DND-41 (cell line): Measurements from ENCODE around the gene RFTN1.

Experiments
- EZH2 ChIP-seq: IDR thresholded peaks from 3 replicates; pipeline ENCODE4 v1.6.1; 2012; ENCODE audit warnings: borderline replicate concordance, low read depth, mild to moderate bottlenecking, moderate library complexity, low read length, inconsistent platforms; ENCODE audit not compliant: severe bottlenecking
- TF ChIP-seq, protein P1 (sequence below): IDR thresholded peaks from 2 replicates; pipeline ENCODE4 v1.5.1; 2012; ENCODE audit warnings: borderline replicate concordance, low read length, moderate library complexity, mild to moderate bottlenecking; ENCODE audit not compliant: poor library complexity, severe bottlenecking; ENCODE audit errors: extremely low read depth

DNA sequence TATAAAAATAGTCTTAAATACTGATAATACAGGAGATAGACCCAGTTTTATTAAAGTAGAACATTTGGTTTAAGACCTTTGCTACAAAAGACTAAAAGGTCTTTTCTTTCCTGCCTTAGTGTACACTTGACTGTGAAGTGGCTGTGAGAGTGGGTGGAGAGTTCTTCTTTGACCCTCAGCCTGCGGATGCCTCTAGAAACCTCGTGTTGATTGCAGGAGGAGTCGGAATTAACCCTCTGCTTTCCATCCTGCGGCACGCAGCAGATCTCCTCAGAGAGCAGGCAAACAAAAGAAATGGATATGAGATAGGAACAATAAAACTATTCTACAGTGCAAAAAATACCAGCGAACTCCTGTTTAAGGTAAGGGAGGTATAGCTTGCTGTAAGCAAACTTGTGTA, 212.0 kb downstream of the RFTN1 start:
- TF ChIP-seq, protein P1, sequence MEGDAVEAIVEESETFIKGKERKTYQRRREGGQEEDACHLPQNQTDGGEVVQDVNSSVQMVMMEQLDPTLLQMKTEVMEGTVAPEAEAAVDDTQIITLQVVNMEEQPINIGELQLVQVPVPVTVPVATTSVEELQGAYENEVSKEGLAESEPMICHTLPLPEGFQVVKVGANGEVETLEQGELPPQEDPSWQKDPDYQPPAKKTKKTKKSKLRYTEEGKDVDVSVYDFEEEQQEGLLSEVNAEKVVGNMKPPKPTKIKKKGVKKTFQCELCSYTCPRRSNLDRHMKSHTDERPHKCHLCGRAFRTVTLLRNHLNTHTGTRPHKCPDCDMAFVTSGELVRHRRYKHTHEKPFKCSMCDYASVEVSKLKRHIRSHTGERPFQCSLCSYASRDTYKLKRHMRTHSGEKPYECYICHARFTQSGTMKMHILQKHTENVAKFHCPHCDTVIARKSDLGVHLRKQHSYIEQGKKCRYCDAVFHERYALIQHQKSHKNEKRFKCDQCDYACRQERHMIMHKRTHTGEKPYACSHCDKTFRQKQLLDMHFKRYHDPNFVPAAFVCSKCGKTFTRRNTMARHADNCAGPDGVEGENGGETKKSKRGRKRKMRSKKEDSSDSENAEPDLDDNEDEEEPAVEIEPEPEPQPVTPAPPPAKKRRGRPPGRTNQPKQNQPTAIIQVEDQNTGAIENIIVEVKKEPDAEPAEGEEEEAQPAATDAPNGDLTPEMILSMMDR = no peak
- TF ChIP-seq EZH2 = no peak
